Activated CD8-positive, alpha-beta T cell treated with anti-CD3 and anti-CD28 coated beads for 36 hours (primary cell): ENCODE data around the gene PLEKHA6. TPM values are rescaled to one million over a fixed set of nuclear protein-coding genes. Genes with fewer than 3 reads are reported as not detected.

ENCODE experiments used
- ATAC-seq: fragments of 200-7000 bp; cut with Tn5 transposase; one replicate; pipeline ENCODE4 v1.10.0; 2021; ENCODE audit warnings: mild to moderate bottlenecking, moderate library complexity
- CTCF ChIA-PET: fragments of 350-600 bp; sonication (Branson Sonifier 250); formaldehyde crosslinking; loops from one replicate; lab custom pipeline; 2021; ENCODE audit warnings: antibody characterized with exemption; lab: Charles Lee
- POLR2A ChIA-PET: fragments of 350-600 bp; sonication (Branson Sonifier 250); formaldehyde crosslinking; loops from one replicate; lab custom pipeline; 2021; ENCODE audit warnings: antibody characterized with exemption; lab: Charles Lee
- DNase-seq: peaks from one replicate; pipeline ENCODE4 v3.0.0-alpha.2; 2020
- H3K27ac Mint-ChIP-seq: one replicate; pipeline ENCODE4 v1.8.0; 2021; ENCODE audit warnings: mild to moderate bottlenecking, mixed read lengths
- H3K27me3 Mint-ChIP-seq: one replicate; pipeline ENCODE4 v1.8.0; 2021; ENCODE audit warnings: mixed read lengths
- H3K36me3 Mint-ChIP-seq: one replicate; pipeline ENCODE4 v1.8.0; 2021; ENCODE audit warnings: low read depth, mixed read lengths
- H3K4me1 Mint-ChIP-seq: one replicate; pipeline ENCODE4 v1.8.0; 2021; ENCODE audit warnings: low read depth, mixed read lengths
- H3K4me3 Mint-ChIP-seq: one replicate; pipeline ENCODE4 v1.8.0; 2021; ENCODE audit warnings: mild to moderate bottlenecking, moderate library complexity, mixed read lengths
- H3K9me3 Mint-ChIP-seq: one replicate; pipeline ENCODE4 v1.8.0; 2021; ENCODE audit warnings: mixed read lengths
- intact Hi-C: fragments of 100-400 bp; cut with micrococcal nuclease; formaldehyde crosslinking; loops from one replicate; pipeline ENCODE4 v1.10.0; 2022
- total RNA-seq, 2 experiments: library from RNA; stranded (reverse); gene quantifications; one replicate each; pipeline ENCODE4 v1.2.3, GENCODE V29; 2021
- TF ChIP-seq, protein P1 (sequence below): fragments of 200-600 bp; IDR thresholded peaks from one replicate; pipeline ENCODE4 v1.8.0; 2022; ENCODE audit warnings: antibody characterized with exemption, mild to moderate bottlenecking

The PLEKHA6 gene
- total RNA-seq, 2 experiments from 2014 or later: 3.0 to 3.7 TPM

DNA sequence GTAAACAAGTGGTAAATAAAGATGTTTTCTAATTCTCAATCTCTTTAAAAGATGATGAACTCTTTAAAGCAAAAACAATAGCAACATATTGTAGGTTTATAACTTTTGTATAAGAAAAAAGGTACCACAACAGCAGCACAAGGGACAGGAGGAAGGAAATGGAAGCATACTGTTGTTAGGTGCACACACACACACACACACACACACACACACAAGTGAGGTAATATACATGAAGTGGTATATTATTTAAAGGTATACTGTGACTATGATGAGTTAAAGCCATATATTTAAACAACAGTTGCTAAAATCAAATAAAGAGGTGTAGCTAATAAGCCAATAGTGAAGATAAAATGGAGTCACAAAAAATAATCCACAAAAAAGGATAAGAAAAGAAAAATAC lies 31.9 kb upstream of the PLEKHA6 start:
- DNase-seq (no peak), ATAC-seq (no peak)
- POLR2A ChIA-PET: no interaction called here
- no peaks in the 10 kb centered on the region for H3K27me3 Mint-ChIP-seq
- intact Hi-C loops: no loop called here
- H3K27ac Mint-ChIP-seq: no peak overlapping the region
- H3K36me3 Mint-ChIP-seq: peaks cover 8% of the 10 kb centered on the region
- H3K9me3 Mint-ChIP-seq: no peaks in the 10 kb centered on the region
- CTCF ChIA-PET: interaction anchor here (0.9 to 2.3 kb wide), 5 partner anchors 9 to 355 kb away, joined by 3 to 5 read pairs (median 4); no protein-coding TSS in a partner anchor
- no peak overlapping the region for H3K4me3 Mint-ChIP-seq
- H3K4me1 Mint-ChIP-seq: peaks cover 10% of the 10 kb centered on the region
- TF ChIP-seq, protein P1, sequence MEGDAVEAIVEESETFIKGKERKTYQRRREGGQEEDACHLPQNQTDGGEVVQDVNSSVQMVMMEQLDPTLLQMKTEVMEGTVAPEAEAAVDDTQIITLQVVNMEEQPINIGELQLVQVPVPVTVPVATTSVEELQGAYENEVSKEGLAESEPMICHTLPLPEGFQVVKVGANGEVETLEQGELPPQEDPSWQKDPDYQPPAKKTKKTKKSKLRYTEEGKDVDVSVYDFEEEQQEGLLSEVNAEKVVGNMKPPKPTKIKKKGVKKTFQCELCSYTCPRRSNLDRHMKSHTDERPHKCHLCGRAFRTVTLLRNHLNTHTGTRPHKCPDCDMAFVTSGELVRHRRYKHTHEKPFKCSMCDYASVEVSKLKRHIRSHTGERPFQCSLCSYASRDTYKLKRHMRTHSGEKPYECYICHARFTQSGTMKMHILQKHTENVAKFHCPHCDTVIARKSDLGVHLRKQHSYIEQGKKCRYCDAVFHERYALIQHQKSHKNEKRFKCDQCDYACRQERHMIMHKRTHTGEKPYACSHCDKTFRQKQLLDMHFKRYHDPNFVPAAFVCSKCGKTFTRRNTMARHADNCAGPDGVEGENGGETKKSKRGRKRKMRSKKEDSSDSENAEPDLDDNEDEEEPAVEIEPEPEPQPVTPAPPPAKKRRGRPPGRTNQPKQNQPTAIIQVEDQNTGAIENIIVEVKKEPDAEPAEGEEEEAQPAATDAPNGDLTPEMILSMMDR: no peak

DNA sequence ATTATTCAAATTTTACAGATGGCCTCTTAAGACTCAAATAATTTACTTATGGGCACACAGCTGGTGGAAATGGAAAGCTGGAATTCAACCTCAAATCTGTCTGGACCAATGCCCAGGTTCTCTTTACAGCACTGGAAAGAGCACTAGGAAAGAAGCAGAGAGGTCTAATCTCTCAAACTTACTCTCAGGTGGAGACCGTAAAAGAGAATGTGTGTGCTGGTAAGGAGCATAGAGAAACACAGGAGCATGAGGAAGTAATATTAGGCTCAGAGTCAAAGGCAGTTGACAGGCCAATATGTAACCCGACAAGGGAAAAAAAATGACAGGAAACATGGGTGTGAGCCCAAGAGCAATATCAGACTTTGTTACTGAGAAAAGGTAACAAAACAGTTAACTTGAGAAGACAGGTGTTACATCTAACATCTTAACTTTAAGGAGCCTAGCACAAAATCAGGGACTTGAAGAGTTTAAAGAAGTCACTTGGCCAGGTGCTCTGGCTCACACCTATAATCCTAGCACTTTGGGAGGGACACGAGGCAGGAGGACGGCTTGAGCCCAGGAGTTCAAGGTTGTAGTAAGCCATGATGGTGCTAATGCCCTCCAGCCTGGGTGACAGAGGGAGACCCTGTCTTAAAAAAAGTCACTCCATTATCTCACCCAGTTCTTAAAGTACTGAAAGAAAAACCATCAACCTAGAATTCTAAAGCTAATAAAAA lies 31.2 kb upstream of the PLEKHA6 start:
- DNase-seq (no peak), ATAC-seq (no peak)
- H3K36me3 Mint-ChIP-seq: peaks cover 6% of the 10 kb centered on the region
- H3K4me3 Mint-ChIP-seq: no peak overlapping the region
- H3K4me1 Mint-ChIP-seq: peaks cover 10% of the 10 kb centered on the region
- no peaks in the 10 kb centered on the region for H3K9me3 Mint-ChIP-seq
- intact Hi-C loops: no loop called here
- ChIA-PET POLR2A (interaction anchor here (1.2 kb wide), 1 partner anchor 7 kb away, joined by 4 read pairs; no protein-coding TSS in a partner anchor), CTCF (interaction anchor here (0.9 to 6.7 kb wide), 7 partner anchors 7 to 356 kb away, joined by 3 to 87 read pairs (median 4); no protein-coding TSS in a partner anchor)
- no peaks in the 10 kb centered on the region for H3K27me3 Mint-ChIP-seq
- no peak overlapping the region for H3K27ac Mint-ChIP-seq
- TF ChIP-seq, protein P1: no peak

DNA sequence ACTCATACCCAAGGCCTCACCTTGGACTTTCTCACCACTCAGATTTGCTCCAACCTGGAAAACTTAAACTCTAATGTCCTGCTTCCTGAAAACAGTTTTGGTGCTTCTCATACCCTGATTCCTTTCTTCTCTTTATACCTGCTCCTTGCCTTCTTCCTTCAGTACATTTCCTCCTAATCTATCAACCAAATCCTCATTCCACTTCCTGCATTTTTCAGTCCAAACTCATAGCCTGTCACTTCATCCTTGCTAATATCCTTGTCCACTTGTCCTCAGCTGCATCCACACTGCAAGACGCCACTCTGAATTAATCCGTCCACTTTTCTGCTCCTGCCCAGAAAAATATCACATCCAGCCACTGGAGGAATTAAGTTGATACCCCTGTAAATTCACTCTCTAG lies 26.0 kb upstream of the PLEKHA6 start:
- TF ChIP-seq, protein P1: no peak
- Mint-ChIP-seq H3K36me3 (no peaks in the 10 kb centered on the region), H3K4me3 (no peak overlapping the region), H3K27me3 (no peaks in the 10 kb centered on the region), H3K27ac (no peak overlapping the region), H3K4me1 (peaks cover 5% of the 10 kb centered on the region), H3K9me3 (no peaks in the 10 kb centered on the region)
- ChIA-PET POLR2A (interaction anchor here (1.1 kb wide), 2 partner anchors 9 to 13 kb away, joined by 3 to 7 read pairs; no protein-coding TSS in a partner anchor), CTCF (interaction anchor here (0.9 to 6.7 kb wide), 6 partner anchors 13 to 223 kb away, joined by 3 to 87 read pairs (median 3); no protein-coding TSS in a partner anchor)
- intact Hi-C loops: no loop called here
- no peak for ATAC-seq
- no peak for DNase-seq

DNA sequence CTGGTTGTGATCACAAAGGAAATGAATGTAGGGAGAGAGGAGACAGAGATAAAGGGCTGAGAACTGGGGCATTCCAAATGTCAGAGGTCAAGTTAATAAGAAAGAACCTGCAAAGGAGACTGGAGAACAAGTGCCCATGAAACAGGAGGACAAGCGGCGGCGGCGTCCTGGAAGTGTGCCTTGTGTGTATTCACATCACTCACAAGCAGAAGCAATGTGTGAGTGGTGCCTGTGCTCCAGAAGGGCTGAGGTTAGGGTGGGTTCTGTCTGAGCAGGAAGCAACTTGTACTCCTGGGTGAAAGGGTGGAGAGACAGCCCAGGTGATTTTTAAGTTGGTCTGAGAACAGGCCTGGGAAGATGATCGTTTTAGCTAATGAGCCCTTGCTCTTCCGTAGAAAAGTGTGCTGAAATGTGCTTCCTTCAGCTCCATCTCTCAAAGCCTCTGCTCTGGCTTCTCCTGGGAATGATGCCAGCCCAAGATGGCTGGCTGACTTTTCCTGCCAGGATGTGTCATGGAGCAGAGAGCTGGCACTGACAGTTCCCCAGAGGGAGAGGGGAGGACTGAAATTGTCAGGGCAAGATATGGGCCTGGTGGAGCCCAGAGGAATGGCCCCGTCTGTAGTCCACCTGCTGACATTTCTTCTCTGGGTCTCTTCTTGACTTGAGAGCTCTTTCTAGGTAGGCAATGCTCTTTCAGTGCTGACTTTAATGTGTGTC lies 25.1 kb upstream of the PLEKHA6 start:
- DNase-seq: no peak
- TF ChIP-seq, protein P1: no peak
- no peak for ATAC-seq
- H3K27ac Mint-ChIP-seq: no peak overlapping the region
- peaks cover 2% of the 10 kb centered on the region for H3K27me3 Mint-ChIP-seq
- no peaks in the 10 kb centered on the region for H3K36me3 Mint-ChIP-seq
- peaks cover 4% of the 10 kb centered on the region for H3K4me1 Mint-ChIP-seq
- intact Hi-C loops: no loop called here
- H3K9me3 Mint-ChIP-seq: no peaks in the 10 kb centered on the region
- H3K4me3 Mint-ChIP-seq: no peak overlapping the region
- ChIA-PET POLR2A (interaction anchor here (0.6 to 1.1 kb wide), 3 partner anchors 10 to 268 kb away, joined by 3 to 7 read pairs (median 3); no protein-coding TSS in a partner anchor), CTCF (interaction anchor here (0.8 to 6.7 kb wide), 6 partner anchors 14 to 222 kb away, joined by 3 to 87 read pairs (median 3); partner anchors contain the start of gene MDM4)
